HEK293T (cell line): ENCODE data around the gene LMF1.

Experiments used
- ELF4 ChIP-seq: fragments of 450-650 bp; IDR thresholded peaks from 2 replicates; pipeline ENCODE4 v1.6.1; 2017; ENCODE audit warnings: antibody characterized with exemption
- FOXA1 ChIP-seq: fragments of 450-650 bp; IDR thresholded peaks from 2 replicates; pipeline ENCODE4 v1.6.1; 2016; ENCODE audit warnings: mild to moderate bottlenecking
- FOXK2 ChIP-seq: fragments of 450-650 bp; IDR thresholded peaks from 2 replicates; pipeline ENCODE4 v1.6.1; 2016; ENCODE audit warnings: mild to moderate bottlenecking
- FOXM1 ChIP-seq: fragments of 450-650 bp; IDR thresholded peaks from 2 replicates; pipeline ENCODE4 v1.6.1; 2017; ENCODE audit warnings: mild to moderate bottlenecking, borderline replicate concordance
- HDGF ChIP-seq: fragments of 450-650 bp; IDR thresholded peaks from 2 replicates; pipeline ENCODE4 v1.6.1; 2017; ENCODE audit warnings: antibody characterized with exemption, borderline replicate concordance
- SP1 ChIP-seq: fragments of 450-650 bp; IDR thresholded peaks from 2 replicates; pipeline ENCODE4 v1.6.1; 2017
- SUZ12 ChIP-seq: fragments of 450-650 bp; IDR thresholded peaks from 2 replicates; pipeline ENCODE4 v1.6.1; 2016; ENCODE audit warnings: mild to moderate bottlenecking
- TARDBP ChIP-seq: fragments of 450-650 bp; IDR thresholded peaks from 2 replicates; pipeline ENCODE4 v1.6.1; 2016
- ZNF384 ChIP-seq: fragments of 450-650 bp; IDR thresholded peaks from 2 replicates; pipeline ENCODE4 v1.6.1; 2016

- TF ChIP-seq SP1 = no peak
- TF ChIP-seq SUZ12 = no peak
- TF ChIP-seq TARDBP = no peak
- TF ChIP-seq ELF4 = no peak
- TF ChIP-seq ZNF384 = no peak
- no peak for TF ChIP-seq FOXK2
- TF ChIP-seq FOXM1 = no peak
- no peak for TF ChIP-seq HDGF
- no peak for TF ChIP-seq FOXA1
Measured at GRCh38 chr16:842711-843560, 127.8 kb downstream of the LMF1 start.
